Measurements from ENCODE around the gene EFNB2. TPM values are rescaled to one million over a fixed set of nuclear protein-coding genes. Genes with fewer than 3 reads are reported as not detected.

The EFNB2 gene
- total and polyA plus RNA-seq, 2 experiments from 2014 or later: 11.1 to 12.2 TPM

- Histone ChIP-seq H3K36me3 (peaks cover 9% of the 10 kb centered on the region), H3K9me3 (ENCODE audit: low read depth) (no peaks in the 10 kb centered on the region), H3K4me3 (no peak overlapping the region), H3K4me1 (ENCODE audit: low read depth) (peaks cover 28% of the 10 kb centered on the region), H3K27me3 (no peaks in the 10 kb centered on the region), H3K27ac (no peak overlapping the region)
- TF ChIP-seq CTCF (IDR thresholded peaks at IDR 0.05; ENCODE audit: low read depth, low read length): no peak
- DNase-seq (ENCODE audit: low read depth in 1 of 2, low spot score in 1 of 2): no peak
Observed at GRCh38 chr13:106488686-106489085, 46.8 kb downstream of the EFNB2 start.

- Histone ChIP-seq H3K9me3 (ENCODE audit: low read depth) (no peaks in the 10 kb centered on the region), H3K4me1 (ENCODE audit: low read depth) (peaks cover 29% of the 10 kb centered on the region), H3K4me3 (no peak overlapping the region), H3K36me3 (peaks cover 9% of the 10 kb centered on the region), H3K27me3 (no peaks in the 10 kb centered on the region), H3K27ac (no peak overlapping the region)
- TF ChIP-seq CTCF (IDR thresholded peaks at IDR 0.05; ENCODE audit: low read depth, low read length): no peak
- no peak for DNase-seq (ENCODE audit: low read depth in 1 of 2, low spot score in 1 of 2)
Observed at GRCh38 chr13:106488076-106488475, 47.4 kb downstream of the EFNB2 start.

GRCh38 chr13:106487129-106487528 lies 48.3 kb downstream of the EFNB2 start:
- no peak for TF ChIP-seq CTCF (IDR thresholded peaks at IDR 0.05; ENCODE audit: low read depth, low read length)
- Histone ChIP-seq H3K4me1 (ENCODE audit: low read depth) (peaks cover 29% of the 10 kb centered on the region), H3K36me3 (peaks cover 3% of the 10 kb centered on the region), H3K4me3 (no peak overlapping the region), H3K9me3 (ENCODE audit: low read depth) (no peaks in the 10 kb centered on the region), H3K27me3 (no peaks in the 10 kb centered on the region), H3K27ac (no peak overlapping the region)
- no peak for DNase-seq (ENCODE audit: low read depth in 1 of 2, low spot score in 1 of 2)

GRCh38 chr13:106486287-106486686 lies 49.2 kb downstream of the EFNB2 start:
- H3K27ac ChIP-seq: no peak overlapping the region
- H3K4me3 ChIP-seq: no peak overlapping the region
- no peaks in the 10 kb centered on the region for H3K27me3 ChIP-seq
- no peaks in the 10 kb centered on the region for H3K9me3 ChIP-seq (ENCODE audit: low read depth)
- TF ChIP-seq CTCF (IDR thresholded peaks at IDR 0.05; ENCODE audit: low read depth, low read length): no peak
- H3K4me1 ChIP-seq (ENCODE audit: low read depth): peaks cover 29% of the 10 kb centered on the region
- DNase-seq (ENCODE audit: low read depth in 1 of 2, low spot score in 1 of 2): no peak
- H3K36me3 ChIP-seq: no peaks in the 10 kb centered on the region

- H3K27ac ChIP-seq: peak overlapping the region; percentile 68
- no peak overlapping the region for H3K4me3 ChIP-seq
- H3K27me3 ChIP-seq: no peaks in the 10 kb centered on the region
- peaks cover 29% of the 10 kb centered on the region for H3K4me1 ChIP-seq (ENCODE audit: low read depth)
- H3K9me3 ChIP-seq (ENCODE audit: low read depth): no peaks in the 10 kb centered on the region
- no peak for TF ChIP-seq CTCF (IDR thresholded peaks at IDR 0.05; ENCODE audit: low read depth, low read length)
- H3K36me3 ChIP-seq: no peaks in the 10 kb centered on the region
- peak; percentile 41 to 89 for DNase-seq (ENCODE audit: low read depth in 1 of 2, low spot score in 1 of 2)
Observed at GRCh38 chr13:106484537-106485193, 50.8 kb downstream of the EFNB2 start.

Data from cardiac muscle cell (in vitro differentiated cells and primary cell).